ENCODE results near the gene GALT.

GALT gene

GRCh38 chr9:34684145-34684544 is 37.7 kb downstream of the GALT start:
- DNase-seq (ENCODE audit: low spot score), result no peak

- no peak for DNase-seq (ENCODE audit: low spot score)
These were observed 38.3 kb downstream of the GALT start for GRCh38 chr9:34684816-34685215.

- no peak for DNase-seq (ENCODE audit: low spot score)
These were observed 39.1 kb downstream of the GALT start for GRCh38 chr9:34685591-34685990.

GRCh38 chr9:34686231-34686630 is 39.8 kb downstream of the GALT start:
- no peak for DNase-seq (ENCODE audit: low spot score)

- DNase-seq (ENCODE audit: low spot score), result no peak
These were observed 40.3 kb downstream of the GALT start for GRCh38 chr9:34686732-34687131.

- DNase-seq (ENCODE audit: low spot score), result no peak
These were observed 41.0 kb downstream of the GALT start for GRCh38 chr9:34687276-34688030.

- no peak for DNase-seq (ENCODE audit: low spot score)
These were observed 42.0 kb downstream of the GALT start for GRCh38 chr9:34688329-34689115.

- no peak for DNase-seq (ENCODE audit: low spot score)
These were observed 42.6 kb downstream of the GALT start for GRCh38 chr9:34689116-34689470.

GRCh38 chr9:34689512-34689911 is 43.0 kb downstream of the GALT start:
- no peak for DNase-seq (ENCODE audit: low spot score)

- DNase-seq (ENCODE audit: low spot score), result no peak
These were observed 44.8 kb downstream of the GALT start, which contains the start of gene CCL19 for GRCh38 chr9:34690983-34691935. TSS of gene CCL19 (minus strand) at chr9:34691276. CDS start at chr9:34691139, 137 bp downstream.

- DNase-seq (ENCODE audit: low spot score), result no peak
These were observed 45.5 kb downstream of the GALT start for GRCh38 chr9:34691936-34692315.

- DNase-seq (ENCODE audit: low spot score), result no peak
These were observed 47.1 kb downstream of the GALT start for GRCh38 chr9:34693560-34693959.

GRCh38 chr9:34694811-34695210 is 48.3 kb downstream of the GALT start:
- no peak for DNase-seq (ENCODE audit: low spot score)

Measured in kidney capillary endothelial cell (primary cell).